HG02885 (cell line): Measurements from ENCODE around the gene MTCH1.

Source experiments
- ATAC-seq: cut with Tn5 transposase; IDR thresholded peaks from one replicate; pipeline ENCODE4 v1.9.1; 2021; ENCODE audit warnings: mild to moderate bottlenecking; ENCODE audit not compliant: unreplicated experiment, poor library complexity

Gene MTCH1

DNA sequence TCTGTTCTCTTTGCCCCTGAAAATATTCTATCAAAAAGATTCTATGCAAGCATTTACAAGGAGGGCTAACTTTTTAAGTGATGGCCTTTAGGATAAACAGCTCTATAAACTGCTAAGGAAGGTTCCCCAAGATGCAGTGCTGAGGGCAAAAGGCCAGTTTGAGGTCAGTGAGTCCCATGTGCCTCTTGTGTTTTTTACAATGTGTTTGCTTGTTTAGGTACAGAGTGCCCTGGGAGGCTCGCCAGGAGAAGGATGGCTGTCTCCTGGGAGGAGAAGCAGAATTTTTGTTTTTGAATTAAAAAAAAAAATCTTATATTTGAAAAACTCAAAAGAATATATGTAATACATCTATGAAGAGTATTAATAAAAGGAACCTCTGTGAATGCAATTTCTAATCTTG, 12.8 kb downstream of the MTCH1 start:
- ATAC-seq, result no peak

DNA sequence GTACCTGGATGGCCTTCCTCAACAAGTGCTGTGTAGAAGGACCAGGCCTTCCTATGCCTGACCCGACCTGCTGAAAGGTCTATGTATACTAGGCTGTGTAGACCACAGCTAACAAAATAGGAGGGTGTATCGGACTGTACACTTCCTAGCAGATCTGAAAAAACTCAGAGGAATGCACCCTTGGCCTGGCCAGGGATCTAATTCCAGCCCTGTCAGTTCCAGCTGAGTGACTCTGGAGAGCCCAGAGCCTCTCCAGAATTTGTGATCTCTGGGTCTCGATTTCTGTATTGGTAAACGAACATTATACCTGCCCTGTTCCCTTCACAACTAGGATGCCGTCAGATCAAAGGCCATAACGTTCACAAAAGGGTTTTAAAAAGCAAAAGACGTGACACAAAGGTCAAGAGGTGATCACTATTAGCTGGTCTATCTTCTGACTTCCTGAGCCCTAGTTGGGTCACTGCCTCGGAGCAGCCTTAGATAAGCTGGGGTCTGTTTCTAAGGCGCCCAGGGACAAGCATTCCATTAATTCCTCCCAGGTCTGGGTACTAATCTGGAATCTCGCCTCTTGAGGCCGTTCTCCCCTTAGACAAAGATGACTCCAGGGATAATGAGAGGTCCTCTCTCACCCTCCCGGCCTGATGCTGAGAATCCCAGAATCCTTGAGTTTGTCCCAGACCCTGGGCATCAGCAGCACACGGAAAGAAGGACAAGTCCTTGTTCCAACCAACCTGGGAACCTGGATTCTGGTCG, 13.9 kb downstream of the MTCH1 start:
- ATAC-seq, result no peak

DNA sequence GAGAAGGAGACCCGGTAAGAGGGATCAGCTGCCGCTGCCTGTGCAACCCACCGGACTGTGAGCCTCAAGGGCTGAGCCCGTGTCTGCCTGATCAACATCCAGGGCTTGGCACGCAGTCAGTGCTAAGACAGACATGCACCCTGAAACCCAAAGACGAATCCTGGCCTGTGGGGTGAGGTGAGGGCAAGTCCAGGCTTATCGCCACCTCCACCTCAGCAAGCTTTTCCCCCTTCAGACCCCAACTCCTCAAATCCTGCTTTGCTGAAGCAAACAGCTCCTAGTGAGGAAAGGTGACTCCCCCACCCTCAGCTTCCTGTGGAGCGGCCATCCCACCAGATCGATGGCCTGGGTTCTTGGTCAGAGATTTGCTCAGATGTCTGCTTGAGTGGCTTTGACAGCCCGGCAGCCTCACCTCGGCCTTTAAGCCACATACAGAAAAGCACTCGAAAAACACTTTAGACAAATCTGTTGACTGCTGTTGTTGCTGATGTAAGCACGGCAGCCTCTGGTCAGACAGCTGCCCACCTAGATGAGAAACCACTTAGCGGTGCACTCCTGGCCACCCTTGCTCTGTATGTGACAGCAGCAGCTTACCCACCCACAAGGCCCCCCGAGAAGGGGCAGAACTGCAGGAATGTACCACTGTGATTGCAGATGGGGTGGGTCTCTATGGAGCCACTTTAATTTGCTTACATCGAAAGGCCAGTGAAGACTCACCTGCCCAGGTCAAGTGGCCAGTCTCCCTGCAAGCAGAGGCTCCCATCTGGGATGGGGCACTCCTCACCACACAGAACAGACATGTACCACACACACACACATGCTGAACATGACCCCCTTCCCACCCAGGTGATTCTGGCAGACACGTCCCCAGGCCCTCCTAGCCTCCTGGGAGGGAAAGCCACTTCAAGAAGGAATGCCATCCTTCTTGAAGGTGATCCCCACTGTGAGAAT, 14.8 kb downstream of the MTCH1 start:
- no peak for ATAC-seq

DNA sequence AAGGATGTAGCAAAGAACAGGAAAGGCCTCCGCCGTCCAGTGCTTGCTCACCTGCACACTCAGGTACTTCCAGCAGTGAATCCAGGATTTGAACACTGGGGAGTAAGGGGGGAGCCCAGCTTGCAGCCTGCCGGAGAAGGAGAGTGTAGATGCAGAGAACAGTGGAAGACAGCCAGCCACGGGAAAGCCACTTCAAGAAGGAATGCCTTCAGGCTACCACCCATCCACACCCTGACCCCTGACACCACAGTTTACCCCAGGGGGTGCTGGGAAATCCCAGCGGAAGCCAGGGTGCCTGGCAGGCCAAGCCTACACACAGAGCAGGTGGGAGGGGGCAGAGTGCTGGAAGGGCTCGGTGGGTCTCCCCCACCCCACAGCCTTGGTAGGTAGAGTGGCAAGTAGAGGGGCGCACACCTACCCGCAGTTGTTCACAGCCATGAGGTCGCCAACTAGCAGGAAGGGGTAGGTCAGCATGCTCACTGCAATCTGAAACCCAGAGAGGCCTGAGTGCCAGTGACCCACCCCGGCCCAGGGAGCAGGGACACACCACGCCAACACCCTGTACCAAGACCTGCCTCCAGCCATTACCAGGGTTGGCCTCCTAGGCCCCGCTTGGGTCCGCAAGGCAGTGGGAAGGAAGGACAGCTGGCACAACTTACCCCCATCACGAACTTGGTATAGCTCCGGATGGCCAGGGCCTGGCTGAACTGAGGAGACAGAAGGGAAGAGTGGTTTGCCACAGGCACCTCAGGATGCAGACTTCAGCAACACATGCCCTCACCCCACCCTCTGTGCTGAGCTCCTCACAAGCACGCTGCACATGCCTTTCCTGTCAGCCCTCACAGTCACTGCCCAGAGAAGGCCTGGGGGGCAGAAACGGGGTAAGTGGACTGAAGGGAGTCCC, 15.8 kb downstream of the MTCH1 start:
- no peak for ATAC-seq

DNA sequence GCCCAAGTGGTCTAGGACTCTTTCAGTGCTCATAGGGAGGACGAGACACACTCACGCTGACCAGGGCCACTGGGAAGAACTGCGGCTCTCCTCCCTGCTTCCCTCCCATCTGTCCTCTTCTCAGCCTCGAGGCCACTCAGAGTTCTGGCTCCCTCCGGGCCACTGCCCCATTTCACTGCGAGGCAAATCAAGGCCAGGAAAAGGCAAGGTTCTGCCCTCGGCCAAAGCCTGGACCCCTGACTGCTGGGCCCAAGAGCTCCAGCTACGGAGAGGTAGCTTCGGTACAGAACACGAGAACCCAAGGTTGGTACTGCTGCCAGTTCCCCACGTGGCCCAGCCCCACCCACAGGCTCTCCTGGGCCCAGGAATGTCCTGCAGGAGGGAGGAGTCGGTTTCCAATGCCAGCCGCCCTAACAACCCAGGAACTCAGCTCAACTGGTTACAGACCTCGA, 16.7 kb downstream of the MTCH1 start:
- ATAC-seq, result no peak

DNA sequence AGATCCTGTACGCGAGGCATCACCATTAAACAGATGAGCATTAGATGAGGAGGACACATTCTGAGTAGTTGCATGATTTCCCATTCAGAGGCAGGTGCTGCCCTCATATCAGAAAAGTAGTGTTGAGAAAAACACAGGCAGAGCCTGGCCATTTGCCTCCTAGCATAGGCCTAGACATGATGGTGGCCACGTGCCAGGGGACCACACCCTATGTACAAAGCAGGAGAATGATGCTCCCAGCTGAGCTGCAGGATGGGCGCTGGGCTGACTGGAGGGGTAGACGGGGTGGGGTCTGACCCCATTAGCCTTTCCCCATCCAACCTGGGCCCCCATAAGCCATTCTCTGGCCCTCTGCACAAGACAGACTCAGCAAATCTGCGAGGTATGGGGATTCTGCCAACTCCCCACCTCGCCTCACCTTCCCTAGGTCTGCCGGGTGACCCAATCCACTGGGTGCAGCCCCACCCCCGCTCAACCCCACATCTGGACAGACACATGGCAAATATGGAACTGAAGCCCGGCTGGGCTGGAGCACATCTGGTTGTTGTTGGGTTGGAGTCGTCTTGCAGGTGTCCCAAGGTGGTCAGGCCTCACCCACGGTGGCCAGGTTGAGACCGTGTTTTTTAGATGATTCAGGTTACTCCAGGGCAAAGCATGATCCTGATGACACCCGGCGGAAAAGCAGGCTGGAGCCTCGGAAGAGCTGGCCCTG, 17.6 kb downstream of the MTCH1 start:
- no peak for ATAC-seq

DNA sequence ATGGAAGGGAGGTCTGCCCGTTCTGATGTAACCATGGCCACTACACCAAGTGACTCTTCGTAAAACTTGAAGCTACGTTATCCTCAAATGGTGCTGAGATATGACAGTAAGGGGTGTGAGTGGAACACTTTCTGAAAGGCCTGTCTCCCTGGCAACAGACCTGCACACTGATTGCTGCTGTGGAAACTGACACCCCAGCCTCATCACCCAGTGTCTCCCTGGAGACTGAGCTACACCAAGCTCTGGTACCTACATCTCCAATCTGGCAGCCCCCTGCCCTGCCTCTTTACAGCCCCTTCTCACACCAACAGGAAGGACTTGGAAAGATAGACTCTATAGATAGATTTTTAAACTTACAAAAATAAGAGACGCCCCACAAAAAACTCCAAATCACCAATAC, 18.2 kb downstream of the MTCH1 start:
- no peak for ATAC-seq

DNA sequence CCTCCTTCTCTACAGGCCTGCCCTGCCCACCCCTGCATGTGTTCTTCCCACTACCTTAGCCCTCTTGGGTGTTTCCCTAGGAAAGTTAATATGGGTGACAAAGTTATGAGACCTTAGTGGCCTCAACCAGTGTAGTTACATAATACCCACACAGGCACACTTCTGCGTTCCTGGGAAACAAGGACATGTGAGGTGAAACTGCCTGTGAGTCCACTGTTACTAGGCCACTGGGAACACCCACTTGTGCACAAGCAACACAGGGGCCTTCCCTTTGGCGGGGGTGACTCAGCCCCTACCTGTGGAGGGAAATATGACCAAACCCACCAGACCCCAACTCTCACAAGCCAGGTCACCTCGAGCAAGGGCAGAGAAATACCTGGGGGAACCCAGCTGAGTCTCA, 18.7 kb downstream of the MTCH1 start:
- ATAC-seq, result no peak

DNA sequence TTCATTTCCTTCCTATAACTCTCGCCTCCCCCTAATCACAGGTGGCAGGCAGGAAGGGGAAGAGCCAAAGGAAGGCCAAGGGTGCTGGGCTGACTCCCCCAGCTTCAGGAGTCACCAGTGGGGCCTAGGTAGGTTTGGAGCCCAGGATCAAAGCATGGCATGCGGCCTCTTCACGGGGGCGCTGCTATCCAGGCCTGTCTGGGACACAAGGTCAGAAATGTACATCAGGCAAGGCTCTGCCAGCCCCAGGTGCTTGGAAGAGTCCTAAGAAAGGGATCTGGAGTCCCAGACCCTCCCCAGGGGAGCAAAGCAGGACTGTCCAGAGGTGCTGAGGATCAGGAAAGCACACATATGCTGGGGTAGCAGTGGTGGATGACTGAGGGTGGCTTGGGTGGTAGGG, 21.1 kb downstream of the MTCH1 start:
- ATAC-seq, result no peak

DNA sequence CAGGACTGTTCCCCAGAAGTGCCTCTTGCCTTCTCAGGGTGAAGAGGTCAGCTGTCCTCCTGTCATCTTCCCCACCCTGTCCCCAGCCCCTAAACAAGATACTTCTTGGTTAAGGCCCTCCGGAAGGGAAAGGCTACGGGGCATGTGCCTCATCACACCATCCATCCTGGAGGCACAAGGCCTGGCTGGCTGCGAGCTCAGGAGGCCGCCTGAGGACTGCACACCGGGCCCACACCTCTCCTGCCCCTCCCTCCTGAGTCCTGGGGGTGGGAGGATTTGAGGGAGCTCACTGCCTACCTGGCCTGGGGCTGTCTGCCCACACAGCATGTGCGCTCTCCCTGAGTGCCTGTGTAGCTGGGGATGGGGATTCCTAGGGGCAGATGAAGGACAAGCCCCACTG, 21.6 kb downstream of the MTCH1 start:
- no peak for ATAC-seq

DNA sequence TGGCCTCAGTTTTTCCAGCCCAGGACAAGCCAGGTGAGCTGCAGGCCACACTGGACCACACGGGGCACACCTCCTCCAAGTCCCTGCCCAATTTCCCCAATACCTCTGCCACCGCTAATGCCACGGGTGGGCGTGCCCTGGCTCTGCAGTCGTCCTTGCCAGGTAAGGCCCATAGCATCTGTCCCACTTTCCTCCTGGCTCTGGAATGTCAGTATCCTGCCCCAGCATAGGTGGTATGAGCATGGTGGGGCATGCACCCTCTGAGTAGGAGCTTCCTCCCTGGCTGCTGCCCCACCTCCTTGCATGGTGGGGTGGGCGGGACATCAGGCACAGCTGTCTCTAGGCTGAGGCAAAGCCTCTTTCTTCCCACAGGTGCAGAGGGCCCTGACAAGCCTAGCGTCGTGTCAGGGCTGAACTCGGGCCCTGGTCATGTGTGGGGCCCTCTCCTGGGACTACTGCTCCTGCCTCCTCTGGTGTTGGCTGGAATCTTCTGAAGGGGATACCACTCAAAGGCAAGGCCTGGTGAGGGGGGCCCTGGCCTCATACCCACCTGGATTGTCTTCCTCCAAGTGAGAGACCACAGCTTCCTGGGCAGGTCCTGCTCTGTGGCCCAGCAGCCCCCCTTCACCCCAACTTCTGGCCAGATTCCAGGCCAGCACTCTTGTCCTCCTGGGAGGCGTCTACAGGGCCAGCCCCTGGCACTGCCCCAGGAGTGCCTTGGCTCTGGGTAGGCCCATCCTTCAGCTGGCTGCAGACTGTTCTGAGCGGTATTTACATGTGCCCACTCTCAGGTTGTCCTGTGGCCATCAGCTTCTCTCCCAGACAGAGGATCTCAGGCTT, 22.3 kb downstream of the MTCH1 start:
- ATAC-seq, result no peak

DNA sequence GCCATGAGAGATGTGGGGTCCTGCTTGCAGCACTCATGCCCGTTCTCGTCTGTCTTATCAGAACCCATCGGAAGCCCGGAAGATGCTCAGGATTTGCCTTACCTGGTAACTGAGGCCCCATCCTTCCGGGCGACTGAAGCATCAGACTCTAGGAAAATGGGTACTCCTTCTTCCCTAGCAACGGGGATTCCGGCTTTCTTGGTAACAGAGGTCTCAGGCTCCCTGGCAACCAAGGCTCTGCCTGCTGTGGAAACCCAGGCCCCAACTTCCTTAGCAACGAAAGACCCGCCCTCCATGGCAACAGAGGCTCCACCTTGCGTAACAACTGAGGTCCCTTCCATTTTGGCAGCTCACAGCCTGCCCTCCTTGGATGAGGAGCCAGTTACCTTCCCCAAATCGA, 23.1 kb downstream of the MTCH1 start:
- no peak for ATAC-seq

DNA sequence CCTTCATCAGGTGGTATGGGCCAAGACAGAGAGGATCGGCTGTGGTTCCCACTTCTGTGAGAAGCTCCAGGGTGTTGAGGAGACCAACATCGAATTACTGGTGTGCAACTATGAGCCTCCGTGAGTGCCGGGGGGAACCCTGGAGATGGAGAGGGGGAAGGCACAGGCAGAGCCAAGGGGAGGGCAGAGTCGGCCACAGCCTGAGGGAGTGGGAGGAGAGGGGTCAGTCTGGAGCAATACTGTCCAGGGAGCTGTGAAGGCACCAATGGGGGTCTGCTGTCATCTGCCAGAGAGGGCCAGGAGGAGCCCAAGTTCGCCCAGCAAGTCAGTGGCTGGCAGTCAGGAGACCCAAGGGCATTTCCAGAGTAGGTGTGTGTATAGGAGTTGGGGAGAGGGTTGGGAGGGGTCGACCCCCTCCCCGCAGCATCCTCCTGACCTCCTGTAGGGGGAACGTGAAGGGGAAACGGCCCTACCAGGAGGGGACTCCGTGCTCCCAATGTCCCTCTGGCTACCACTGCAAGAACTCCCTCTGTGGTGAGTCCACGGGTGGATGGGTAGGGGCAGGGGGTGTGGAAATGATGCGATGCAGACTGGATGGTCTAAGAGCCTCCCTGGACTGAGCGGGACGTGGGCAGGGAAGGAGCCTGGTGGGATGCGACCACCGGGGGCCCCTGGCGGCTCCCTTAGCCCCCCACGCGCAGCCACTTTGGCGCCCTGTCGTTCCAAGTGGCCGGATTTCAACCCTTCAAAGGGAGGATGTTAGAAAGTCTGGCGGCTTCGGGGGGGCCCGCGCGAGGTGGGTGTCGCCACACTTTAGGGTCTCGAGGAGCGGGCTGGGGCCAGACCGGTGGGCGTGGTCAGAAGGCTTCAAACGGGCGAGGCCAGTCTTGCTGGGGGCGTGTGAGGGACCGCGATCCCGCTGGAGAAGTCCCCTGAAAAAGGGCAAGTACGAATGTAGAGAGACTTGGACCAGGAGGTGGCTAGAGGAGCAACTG, 24.3 kb downstream of the MTCH1 start:
- ATAC-seq, result no peak

DNA sequence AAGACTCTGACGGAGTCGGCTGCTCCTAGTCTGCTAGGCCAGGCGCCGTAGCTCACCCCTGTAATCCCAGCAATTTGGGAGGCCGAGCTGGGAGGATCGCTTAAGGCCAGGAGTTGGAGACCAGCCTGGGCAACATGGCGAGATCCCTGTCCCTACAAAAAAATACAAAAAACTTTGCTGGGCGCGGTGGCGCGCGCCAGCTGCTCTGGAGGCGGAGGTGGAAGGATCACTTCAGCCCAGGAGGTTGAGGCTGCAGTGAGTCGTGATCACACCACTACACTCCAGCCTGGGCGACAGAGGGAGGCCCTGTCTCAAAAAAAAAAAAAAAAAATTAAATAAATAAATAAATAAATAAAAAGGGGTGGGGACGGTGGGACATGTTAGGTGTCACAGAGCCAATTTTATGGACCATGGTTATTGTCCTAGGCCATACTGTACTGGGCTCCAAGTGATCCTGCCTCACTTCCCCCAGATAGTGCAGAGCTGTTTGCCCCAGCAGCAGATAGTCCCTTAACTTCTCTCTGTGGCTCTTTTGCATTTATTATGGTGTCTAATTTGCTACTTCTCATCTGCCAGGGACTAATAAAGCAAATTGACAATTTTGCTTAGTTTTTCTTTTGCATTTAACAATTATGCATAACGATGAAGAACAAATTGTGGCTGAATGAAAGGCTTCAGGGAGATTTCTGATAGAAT, 26.3 kb downstream of the MTCH1 start:
- ATAC-seq, result no peak

DNA sequence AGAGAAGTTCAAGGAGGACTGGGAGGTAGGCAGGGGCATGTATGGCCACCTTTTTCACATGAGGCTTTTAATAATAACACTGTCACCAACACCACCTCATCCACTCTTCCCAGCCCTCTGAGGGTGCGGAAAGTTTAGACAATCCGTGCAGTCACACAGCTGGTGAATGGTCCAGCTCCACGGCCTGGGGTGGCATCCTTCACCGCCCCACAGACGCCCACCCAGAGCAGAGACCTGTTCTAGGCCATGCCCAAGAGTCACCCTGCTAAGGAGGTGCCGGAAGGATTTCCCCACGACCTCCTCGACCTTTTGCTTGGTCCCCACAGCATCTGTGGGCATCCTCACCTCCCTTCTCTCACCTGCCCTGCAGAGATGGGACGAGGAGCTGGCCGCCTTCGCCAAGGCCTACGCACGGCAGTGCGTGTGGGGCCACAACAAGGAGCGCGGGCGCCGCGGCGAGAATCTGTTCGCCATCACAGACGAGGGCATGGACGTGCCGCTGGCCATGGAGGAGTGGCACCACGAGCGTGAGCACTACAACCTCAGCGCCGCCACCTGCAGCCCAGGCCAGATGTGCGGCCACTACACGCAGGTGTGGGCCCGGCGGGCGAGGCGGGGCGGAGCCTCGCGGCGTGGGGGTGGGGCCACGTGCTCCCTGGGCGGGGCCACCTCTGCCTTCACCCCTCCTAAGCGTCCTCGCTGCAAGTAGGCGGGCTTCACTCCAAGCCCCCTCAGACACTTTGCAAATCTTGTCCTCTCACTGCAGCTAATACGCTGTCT, 27.0 kb downstream of the MTCH1 start:
- ATAC-seq, result no peak

DNA sequence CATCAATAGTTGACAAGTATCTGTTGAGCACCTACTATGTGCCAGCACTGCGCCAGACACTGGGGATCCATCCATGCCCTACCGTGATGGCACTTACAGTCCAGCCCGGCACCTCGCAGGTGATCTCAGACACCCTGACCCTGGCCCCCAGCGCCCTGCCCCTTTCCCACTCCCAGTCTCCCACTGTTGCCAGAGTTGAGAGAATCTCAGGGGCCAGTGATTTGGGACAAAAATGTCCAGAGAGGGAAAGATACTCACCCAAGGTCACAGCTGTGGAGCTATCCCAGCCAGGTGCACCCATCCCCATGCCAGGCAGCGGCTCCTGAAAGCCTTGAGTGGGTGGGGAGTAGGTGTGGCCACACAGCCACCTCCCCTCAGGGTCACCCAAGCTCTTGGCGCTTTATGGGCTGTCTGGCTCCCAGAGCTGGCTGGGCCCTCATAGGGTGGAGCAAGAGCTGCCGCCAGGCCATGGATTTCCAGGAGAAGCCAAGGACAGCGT, 28.2 kb downstream of the MTCH1 start:
- ATAC-seq, result no peak
